ENCODE results near the gene CTBP2. TPM values are rescaled to one million over a fixed set of nuclear protein-coding genes. Genes with fewer than 3 reads are reported as not detected.
A peak's percentile ranks its signal among the peaks of the same experiment; 100 is the strongest.

The CTBP2 gene
- total RNA-seq, 1 donor from 2014 or later, result 84.0 TPM

DNA sequence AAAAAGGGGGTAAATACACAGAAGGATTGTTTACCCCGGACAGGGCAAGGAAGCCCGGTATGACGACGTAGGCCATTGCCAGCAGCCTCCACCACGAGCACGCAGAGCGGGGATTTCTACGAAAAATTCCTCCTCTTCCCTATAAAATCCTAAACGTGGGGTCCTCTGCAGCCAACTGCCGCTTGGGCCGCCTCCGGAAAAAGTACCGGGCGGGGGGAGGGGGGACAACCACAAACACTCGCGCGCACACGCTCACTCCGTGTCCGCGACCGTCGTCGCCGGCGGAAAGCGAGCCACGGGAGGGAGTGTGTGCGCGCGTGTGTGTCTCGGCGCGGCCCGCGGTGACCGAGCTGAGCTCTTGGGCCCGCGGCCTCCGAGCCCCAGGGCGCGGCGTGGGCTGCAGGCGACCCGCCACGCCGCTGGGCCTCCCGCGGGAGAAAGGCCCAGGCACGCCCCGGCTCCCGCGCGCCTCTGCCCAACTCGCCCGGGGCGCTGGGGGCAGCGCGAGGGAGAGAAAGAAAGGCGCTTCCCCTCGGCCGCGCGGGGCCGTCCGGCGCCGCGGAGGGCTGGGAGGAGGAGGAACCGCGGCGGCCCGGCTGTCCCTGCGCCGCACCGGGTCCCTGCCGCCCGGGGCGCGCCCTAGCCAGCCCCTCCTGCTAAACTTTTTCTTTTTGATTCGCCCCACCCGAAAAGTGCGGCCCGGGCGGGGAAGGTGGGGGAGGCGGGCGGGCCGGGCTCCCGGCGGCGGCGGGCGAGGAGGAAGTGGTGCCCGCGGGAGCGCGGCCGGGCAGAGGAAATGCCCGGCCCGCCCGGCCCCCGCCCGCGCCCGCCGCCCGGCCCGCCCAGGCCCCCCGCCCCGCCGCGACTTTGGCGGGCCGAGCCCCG is 1.5 kb downstream of the CTBP2 start:
- DNase-seq (ENCODE audit: low read depth in 2 of 2), result peak; percentile 37 to 83

DNA sequence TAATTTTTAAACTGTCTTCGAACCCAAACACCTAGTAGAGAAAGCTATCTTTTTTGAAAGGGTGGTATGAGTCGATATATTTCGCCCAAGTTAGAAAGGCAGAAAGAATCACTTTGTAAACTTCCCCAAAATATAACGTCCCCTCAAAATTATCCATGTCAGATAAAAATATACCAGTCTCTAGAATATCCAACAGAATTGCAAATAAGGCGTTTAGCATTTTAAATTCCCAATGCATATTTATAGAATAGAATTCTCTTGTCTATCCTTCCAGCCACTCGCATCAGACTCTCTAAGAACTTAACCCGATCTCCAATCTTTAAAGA is 2.1 kb downstream of the CTBP2 start:
- DNase-seq (ENCODE audit: low read depth in 2 of 2), result no peak

DNA sequence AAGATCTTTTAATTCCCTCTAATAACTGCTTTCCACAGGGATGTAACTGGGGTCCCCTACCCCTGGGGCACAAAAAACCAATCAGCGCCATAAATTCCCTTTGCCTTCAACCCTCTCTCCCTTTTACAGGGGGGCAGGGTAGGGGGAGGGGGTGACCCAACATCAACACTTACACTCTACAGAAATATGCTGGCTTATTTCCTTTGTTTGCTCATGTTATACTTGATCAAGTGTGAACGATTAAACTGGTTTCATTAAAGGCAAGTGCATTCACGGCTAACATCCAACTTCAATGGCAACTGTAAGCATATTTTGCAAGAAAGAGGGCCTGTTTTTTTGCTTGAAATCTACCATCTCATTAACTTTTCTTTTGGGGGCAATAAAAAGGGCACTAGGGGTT is 2.9 kb downstream of the CTBP2 start:
- peak in 1 of 2 donors; percentile 34 for DNase-seq (ENCODE audit: low read depth in 2 of 2)

DNA sequence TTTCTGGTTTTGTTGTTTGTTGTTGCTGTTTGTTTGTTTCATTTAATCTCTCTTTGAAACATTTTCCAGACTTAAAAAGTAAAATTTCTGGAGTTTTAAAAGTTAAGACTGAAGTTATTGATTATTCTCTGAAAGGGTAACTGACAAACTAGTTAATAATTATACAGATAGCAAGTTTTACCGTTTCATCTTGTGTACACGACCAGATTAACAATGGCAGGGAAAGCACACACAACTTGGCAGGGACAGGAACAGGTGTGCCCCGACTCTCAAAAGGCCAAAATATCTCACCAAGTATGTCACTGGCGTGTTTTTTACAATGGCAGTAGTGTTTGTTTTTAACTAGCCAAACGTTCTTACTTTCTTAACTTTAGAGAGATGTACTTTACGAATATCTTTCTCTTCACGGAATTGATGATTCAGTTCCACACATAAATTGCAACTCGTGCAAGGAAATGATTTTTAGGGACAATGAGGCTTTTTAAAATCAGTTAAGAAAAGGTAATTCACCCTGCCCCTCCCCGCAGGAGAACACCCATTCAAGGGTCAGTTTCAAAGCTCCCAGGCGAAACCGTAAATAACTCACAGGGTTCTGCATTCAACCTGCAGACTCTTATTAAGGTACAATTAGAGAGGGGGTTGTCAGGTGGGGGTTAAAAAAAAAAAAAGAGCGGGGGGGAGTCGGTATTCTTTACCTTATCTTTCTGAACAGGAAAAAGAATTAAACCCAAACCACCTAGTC is 3.5 kb downstream of the CTBP2 start:
- peak in 1 of 2 donors; percentile 41 for DNase-seq (ENCODE audit: low read depth in 2 of 2)

DNA sequence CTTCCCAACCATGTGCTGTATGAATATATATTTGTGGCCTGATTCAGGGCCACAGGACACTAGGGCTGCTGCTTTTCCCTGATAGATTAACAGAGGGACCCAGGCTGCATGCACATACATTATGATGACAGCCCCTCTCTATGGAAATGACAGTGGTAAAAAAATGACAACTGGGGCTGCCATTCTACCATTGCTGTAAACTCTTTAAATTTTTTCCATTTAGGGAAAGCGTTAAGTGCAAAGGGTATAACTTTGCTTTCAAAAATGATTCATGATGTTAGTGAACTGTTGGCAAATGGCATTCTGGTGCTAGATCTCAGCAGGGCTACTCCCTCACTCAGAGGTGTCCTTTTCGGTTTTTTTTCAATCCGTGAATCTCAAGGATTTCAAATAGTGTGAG is 4.2 kb downstream of the CTBP2 start:
- DNase-seq (ENCODE audit: low read depth in 2 of 2), result no peak

DNA sequence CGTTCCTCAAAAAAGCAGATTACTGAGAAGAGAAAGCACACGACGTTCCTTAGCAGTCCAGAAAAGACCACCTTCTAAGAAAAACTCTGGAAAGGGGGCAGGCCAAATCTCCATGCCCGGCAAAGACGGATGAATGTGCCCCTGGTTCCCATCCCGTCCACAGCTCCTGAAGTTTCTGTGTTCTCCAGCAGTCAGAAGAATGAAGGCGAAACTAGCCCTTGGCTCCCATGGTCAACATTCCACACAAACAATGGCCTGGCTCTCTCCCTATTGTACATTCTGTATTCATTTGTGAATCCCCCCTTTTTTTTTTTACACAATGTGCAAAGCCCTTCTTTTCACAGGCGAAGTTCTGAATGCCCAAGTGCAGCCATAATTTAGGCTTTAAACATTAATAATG is 5.3 kb downstream of the CTBP2 start:
- peak in 1 of 2 donors; percentile 60 for DNase-seq (ENCODE audit: low read depth in 2 of 2)

DNA sequence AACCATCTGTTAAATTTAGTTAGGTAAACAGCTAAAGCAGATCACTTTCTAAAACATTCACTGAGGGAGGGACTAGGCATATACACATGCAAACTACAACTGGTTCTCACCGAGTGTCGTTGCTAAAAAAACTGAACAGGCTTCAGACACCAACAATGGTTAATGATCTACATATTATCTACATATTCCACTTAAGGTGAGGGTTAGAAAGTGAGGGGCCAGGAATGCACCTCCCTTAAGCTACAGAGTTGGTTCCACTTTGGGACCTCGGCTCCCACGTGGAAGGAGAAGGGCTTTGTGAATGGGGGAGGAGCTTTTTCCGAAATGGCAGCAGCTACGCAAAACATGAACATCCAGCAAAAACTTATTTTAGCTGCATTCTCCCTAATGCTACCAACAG is 5.8 kb downstream of the CTBP2 start:
- no peak for DNase-seq (ENCODE audit: low read depth in 2 of 2)

DNA sequence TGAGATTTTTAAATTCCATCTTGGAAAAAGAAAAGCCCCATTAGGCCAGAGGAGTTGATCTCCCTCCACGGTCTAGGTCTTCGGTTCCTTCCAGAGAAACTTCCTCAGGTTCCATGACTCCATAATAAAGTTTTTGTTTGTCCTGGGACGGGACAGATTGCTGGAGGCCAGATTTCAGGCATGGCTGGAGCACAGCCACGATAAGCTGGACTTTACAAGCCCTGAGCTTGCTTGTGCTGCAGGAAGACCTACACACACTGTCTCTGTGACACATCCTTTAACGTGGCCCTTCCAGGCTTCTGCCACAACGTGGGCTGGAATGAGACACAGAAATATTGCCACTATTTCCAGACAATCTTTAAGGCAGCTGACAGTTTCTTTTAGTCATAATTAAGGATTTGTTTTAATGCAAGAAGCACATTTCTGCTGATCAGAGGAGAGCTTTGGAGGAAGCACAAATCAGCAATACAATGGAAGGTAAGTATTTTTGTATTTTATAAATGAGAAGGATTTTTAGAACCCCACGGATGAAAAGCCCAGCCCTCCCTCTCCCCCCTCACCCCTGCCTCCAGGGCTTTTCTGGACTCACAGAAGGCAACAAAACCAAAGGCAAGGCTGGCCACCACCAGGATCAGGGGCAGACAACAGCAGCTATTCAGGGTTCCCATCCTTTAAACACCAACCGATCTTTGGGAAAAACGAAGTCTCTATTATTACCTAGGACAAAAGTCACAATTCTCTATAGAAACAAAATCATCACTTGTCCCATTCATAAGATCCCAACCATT is 6.5 kb downstream of the CTBP2 start:
- DNase-seq (ENCODE audit: low read depth in 2 of 2), result peak in 1 of 2 donors; percentile 33

DNA sequence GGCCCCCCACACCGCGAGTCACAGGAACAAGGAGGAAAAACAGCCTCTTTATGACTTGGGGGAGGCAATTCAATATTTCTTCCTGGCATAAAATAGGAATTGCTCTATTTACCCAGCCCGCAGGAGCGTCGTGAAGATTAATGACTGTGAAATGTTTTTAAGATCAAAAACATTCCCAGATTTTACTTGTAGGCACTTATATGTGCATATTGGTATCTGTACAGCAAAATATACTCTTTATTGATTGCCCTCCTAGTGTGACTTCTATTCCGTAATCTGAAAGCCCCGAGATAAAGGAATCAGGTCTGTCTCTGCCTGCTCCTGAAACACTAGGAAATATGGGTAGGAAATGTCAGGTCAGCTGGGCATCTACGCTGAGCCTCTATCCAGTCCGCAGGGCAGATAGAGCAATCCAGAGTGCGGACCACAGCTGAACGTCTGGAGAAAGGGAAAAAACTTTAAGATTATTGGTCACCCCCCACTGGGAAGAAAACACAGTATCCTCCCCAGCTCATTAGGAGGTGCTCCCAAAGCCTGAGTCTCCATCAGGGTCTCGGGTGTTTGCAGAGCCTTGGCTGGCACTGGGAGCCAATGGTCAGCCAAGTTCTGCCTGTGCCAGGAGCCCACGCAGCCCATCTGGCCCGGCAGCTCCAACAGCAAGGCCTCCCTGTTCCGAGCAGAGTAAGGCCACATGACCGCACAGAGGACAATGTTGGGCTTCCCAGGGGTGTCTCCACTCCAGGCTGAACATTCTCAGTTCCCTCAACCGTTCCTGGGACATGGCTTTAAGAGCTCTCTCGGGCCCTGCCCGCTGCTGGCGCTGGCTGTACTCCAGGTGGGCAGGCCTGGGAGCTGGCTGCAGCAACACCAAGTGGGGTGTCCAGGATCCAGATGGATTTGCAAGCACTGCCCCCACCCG is 7.7 kb downstream of the CTBP2 start:
- DNase-seq (ENCODE audit: low read depth in 2 of 2), result peak in 1 of 2 donors; percentile 32

DNA sequence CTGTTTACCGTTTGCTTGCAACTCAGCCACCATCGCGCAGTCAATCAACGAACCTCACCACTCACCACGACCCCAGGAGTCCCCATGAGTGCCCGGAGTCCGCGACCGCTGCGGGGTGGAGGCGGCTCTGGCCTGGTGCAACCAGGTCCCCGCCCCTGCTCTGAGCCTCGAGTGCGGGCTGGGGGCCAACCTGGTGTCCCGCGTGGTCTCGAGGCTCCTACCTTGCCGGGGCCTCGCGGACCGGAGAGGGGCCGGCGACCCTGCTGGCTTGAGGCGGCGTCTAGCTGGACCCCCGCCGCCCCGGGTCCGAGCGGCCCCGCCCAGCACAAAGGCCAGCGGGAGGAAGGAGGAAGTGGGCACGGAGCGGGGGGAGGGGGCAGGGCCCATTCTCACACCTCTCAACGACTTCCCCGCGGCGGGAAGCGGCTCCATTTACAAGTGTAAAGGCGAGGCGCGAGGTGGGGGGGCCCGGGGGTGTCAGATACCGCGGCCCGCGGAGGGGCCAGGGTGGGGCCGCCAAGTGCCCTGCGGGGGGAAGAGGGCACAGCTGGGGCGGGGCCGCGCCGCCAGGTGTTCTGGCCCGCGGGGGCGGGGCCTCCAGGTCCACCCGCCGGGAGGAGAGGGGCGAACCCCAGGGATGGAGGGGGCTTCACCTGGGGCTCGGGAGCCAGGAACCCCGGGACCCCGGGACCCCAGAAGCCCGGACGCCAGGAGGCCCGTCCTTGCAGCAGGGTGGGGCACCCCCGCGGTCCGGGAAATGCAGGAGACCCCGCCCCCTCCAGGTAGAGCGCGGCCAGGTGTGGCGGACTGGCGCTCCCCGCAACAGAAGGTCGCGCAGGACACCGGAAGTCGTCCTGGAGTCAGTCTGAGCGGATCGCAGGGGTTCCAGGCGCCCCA is 8.6 kb downstream of the CTBP2 start:
- DNase-seq (ENCODE audit: low read depth in 2 of 2), result no peak

DNA sequence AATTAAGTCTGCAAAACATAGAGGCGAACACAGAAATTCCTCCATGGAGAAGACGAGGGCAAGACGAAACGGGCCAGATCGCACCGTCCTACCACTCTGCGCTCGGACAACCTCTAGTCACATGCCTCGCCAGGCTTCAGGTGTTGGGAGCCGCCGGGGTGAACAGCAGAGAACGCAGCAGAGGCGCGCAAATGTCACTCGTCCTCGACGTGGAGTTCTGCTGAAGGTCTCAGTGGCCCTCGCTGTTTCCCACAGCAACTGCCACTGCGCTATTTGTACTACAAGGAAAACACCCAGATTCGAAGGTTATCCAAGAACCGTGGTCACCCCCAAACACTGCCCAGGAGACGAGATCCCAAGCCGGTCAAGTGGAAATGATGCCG is 9.2 kb downstream of the CTBP2 start:
- no peak for DNase-seq (ENCODE audit: low read depth in 2 of 2)

DNA sequence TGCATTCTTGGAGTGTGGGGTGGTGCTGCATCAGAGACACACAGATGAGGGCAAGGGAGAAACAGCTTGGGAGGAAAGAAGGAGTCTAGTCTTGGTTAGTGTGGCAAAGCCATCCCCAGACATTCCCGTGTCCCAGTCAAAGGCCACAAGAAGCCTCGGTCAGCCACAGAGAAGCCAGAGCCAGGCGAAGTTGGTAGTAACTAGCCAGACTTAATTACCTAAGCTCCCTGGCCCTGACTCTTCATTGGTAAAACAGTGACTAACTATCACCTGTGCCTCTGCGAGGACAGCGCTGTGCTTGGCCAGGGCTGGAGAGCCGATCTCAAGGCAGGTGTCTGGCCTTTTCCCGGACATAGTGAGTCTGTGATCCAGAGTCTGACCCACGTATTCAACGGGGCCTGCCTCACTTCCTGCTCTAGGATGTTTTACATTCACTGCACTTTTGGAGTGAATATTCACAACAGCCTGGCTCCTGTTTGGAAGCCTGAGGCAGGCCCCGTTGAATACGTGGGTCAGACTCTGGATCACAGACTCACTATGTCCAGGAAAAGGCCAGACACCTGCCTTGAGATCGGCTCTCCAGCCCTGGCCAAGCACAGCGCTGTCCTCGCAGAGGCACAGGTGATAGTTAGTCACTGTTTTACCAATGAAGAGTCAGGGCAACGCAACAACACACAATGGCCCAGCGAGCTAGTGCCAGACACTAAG is 9.8 kb downstream of the CTBP2 start:
- peak in 1 of 2 donors; percentile 32 for DNase-seq (ENCODE audit: low read depth in 2 of 2)

DNA sequence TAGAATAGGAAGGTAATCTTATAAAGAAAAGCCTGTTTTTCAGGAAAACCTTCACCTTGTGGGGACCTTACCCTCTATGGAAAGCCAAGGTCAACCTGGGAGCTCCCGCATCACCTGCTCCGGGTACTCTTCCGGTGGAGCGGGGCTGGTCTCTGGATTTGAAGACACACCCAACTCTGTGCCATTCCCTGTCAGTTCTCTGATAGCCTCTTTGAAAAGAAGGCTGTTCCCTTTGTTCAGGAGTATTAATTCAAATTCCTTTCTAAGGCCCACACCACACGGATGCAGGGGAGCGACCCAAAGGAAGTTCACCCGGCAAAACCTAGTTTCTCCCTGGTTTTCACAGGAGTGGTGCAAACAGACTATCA is 10.7 kb downstream of the CTBP2 start:
- no peak for DNase-seq (ENCODE audit: low read depth in 2 of 2)

DNA sequence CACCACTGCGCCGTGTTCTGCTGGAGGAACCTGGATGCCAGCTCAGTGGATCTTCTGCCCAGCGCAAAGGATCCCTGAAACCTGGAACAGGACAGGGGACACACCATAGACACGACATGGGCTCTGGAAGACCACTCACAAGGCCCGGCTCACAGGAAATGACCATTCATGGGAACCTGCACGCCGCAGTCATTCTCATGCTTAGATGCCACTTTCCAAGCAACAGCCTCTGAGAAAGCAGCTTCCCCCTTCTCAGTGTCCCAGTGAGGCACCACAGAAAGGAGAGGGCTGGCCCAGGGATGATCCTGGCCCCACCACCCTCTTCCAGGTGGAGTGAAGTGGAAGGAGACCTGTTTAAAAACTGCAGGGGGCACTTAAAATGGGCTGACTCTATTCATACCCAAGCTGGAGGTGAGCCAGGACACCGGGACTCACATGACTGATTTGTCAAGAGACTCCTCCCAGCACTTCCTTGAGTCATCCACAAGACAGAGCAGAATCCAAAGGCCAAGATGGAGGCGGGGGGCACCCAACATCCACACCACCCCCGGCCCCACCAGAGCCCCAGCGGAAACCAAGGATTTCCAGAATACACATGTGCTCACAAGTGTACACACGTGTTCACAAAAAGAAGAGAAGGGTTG is 11.2 kb downstream of the CTBP2 start:
- DNase-seq (ENCODE audit: low read depth in 2 of 2), result peak in 1 of 2 donors; percentile 75

DNA sequence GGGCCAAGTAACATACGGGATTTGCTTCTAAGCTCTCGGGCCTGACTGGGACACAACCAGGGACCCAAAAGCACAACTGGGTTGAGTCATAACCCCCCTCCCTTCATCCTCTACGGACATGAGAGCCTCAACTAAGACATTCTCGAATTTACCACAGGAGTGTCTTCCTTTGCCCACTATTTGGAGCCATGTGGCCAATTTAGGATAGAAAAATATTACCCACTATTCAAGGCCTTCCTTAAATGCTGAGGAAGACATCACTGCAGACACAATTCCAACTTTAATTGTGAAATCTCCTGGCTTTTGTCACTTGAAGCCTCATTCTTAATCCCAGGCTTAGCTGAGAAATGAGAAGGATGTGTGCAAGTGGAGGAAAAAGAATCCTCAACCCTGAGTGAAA is 11.8 kb downstream of the CTBP2 start:
- no peak for DNase-seq (ENCODE audit: low read depth in 2 of 2)

DNA sequence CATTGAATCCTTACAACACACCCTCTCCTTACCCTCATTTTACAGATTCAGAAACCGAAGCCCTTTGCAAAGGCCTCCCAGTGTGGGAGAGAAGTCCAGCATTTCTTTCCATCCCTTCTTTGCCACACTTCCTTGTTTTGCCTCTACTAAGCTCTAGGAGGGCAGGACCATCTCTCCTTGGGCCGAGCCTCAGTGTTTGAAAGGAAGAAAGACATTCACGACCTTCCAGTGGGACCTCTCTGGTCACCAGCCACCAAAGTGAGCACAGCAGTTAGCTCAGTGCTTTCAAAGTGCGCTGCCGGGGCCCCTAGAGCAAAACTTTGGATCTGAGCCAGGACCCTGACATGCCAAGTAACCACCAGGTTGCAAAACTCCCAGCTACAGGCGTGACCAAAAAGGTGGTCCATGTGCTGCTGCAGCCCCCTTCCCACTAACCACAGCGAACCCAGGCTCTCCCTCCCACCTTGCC is 12.4 kb downstream of the CTBP2 start:
- DNase-seq (ENCODE audit: low read depth in 2 of 2), result no peak

DNA sequence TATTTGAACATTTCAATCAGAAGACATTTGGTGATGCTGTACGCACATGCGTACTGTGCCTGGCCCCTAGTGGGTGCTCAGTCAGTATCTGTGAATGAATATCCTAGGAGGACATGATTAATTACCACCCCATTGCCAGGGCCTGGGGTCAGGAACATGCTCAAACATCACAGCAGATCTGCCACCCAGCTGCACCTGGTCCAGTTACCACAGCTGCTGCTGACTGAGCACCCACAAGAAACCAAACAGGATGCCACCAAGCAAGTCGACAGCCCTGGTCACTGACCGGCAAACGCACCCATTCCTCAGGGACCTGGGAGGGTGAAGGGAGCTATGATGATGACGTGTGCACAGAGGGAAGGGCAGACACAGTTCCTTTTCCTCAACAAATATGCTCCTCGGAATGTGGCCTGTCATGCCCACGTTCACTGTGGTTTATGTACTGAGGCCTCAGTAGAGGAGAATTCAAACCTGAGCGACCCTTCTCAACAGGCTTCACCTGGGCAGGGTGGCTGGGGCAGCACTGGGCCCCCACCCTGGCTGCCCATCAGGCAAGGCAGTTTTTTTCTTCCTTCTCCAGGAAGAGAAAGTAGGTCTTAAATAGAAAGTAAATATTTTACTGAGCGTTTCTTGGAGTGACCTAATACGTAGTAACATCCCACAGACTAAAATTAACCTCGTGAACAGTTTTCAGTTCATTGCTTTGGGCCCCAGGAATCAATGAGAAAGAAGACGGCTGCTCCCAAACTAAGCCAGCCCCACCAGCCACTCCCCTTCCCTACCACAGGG is 13.4 kb downstream of the CTBP2 start:
- no peak for DNase-seq (ENCODE audit: low read depth in 2 of 2)

DNA sequence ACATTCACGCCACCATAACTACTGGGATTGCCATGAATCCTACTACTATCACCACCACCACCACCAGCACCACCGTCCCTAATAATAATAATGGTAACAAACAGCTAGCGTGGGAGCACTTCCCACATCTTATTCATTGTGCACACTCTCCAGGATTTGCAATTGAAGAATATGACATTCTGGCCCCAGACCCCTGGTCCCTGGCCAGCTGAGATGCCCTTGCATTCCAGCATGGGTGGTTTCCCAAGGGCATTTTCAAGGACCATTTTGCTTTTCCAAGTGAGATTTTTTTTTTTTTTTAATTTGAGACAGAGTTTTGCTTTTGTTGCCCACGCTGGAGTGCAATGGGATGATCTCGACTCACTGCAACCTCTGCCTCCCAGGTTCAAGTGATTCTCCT is 14.7 kb downstream of the CTBP2 start:
- no peak for DNase-seq (ENCODE audit: low read depth in 2 of 2)

Data from dermis microvascular lymphatic vessel endothelial cell (primary cell).